Aortic smooth muscle cell (primary cell): Measurements from ENCODE around the gene NACAD. TPM values are rescaled to one million over a fixed set of nuclear protein-coding genes. Genes with fewer than 3 reads are reported as not detected.

ENCODE experiments used
- total RNA-seq: library from RNA; depleted of rRNA; stranded (reverse); fragments of >200 nt; gene quantifications from 2 replicates; pipeline ENCODE4 v1.2.3, GENCODE V29; 2014

The NACAD gene, protein sequence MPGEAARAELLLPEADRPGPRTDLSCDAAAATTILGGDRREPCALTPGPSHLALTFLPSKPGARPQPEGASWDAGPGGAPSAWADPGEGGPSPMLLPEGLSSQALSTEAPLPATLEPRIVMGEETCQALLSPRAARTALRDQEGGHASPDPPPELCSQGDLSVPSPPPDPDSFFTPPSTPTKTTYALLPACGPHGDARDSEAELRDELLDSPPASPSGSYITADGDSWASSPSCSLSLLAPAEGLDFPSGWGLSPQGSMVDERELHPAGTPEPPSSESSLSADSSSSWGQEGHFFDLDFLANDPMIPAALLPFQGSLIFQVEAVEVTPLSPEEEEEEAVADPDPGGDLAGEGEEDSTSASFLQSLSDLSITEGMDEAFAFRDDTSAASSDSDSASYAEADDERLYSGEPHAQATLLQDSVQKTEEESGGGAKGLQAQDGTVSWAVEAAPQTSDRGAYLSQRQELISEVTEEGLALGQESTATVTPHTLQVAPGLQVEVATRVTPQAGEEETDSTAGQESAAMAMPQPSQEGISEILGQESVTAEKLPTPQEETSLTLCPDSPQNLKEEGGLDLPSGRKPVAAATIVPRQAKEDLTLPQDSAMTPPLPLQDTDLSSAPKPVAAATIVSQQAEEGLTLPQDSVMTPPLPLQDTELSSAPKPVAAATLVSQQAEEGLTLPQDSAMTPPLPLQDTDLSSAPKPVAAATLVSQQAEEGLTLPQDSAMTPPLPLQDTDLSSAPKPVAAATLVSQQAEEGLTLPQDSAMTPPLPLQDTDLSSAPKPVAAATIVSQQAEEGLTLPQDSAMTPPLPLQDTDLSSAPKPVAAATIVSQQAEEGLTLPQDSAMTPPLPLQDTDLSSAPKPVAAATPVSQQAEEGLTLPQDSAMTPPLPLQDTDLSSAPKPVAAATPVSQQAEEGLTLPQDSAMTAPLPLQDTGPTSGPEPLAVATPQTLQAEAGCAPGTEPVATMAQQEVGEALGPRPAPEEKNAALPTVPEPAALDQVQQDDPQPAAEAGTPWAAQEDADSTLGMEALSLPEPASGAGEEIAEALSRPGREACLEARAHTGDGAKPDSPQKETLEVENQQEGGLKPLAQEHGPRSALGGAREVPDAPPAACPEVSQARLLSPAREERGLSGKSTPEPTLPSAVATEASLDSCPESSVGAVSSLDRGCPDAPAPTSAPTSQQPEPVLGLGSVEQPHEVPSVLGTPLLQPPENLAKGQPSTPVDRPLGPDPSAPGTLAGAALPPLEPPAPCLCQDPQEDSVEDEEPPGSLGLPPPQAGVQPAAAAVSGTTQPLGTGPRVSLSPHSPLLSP (N-terminal part only)
- total RNA-seq, result 0.53 and 0.75 TPM in 2 replicates

GRCh38 chr7:45088821-45089340, at the start of gene NACAD:
NACAD (minus strand) TSS chr7:45088969; CDS start chr7:45088894, 75 bp downstream.

DNA sequence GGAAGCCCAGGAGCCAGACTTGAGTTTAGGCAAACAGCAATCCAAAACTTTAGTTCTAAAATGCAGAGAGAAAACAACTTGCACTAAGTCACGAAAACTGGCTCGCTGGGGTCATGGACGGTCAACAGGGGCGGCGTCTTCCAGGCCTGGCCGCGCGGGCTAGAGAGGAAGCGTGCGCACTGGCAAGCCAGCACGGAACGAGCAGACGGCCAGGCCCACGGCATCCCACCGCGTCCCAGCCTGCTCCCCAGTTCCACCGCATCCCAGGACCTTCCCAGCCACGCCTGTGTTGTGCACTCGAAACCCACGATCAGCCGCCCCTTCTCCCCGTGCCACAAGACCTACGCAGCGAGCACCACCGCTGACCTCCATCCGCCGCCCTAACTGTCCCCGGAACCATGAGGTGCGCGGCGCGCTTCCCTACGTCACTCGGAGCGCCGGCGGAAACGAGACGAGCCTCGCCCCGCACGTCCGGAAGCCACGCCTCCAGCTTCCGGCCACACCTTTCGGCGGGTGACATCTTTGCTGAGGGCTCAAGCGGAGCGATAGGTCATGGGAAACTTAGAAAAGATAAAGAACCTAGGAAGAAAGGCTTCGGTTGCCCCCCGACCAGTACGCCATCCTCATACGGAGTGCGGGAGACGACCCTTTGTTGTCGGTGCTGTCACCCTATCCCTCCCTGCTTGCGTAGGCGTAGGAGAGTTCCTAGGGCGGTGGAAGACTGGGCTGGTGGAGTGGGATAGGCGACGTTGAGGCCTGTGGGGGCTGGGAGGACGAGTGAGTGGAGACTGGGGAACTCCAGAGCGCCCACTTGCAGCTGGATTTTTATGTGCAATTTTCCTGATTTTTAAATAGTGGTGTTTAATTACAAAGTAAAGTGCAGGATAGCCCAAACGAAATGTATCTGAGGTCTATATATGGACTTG, 22.8 kb upstream of the NACAD start, which contains the start of gene TBRG4:
TBRG4 (minus strand) TSS at position 400 of the 926 bp plus-strand sequence. CDS start 2,460 bp downstream, outside the sequence.

Other genes starting within 250 kb of the NACAD start
- gene H2AZ2, start 240.9 kb downstream of the NACAD start, total RNA-seq, result 282 and 302 TPM in 2 replicates
- gene PURB, start 203.4 kb downstream of the NACAD start, total RNA-seq, result 15.7 and 18.0 TPM in 2 replicates
- gene MYO1G, start 110.0 kb downstream of the NACAD start, total RNA-seq, result under 0.01 TPM in 2 replicates
- gene CCM2, start 88.8 kb downstream of the NACAD start, total RNA-seq, result 45.9 and 56.3 TPM in 2 replicates
- 39.3 and 57.9 TPM in 2 replicates for gene TBRG4, start 22.7 kb upstream of the NACAD start, total RNA-seq
- not detected in 2 replicates for gene RAMP3, start 68.8 kb upstream of the NACAD start, total RNA-seq